Activated CD4-positive, alpha-beta T cell treated with anti-CD3 and anti-CD28 coated beads, Interleukin-2, Interleukin-6, amounts not matched to agents 100 ng/mL and 50 ng/mL, durations not matched to agents 16 hours and 8 hours (primary cell): ENCODE results near the gene LILRA5.
"Not testable (repeated sequence)": the region's sequence is repeated elsewhere in the genome, so short reads cannot be mapped to it uniquely, and the experiment has no call there.

ENCODE experiments used
- DNase-seq: peaks from one replicate; pipeline ENCODE4 v3.0.0-alpha.2; 2020

The LILRA5 gene

DNA sequence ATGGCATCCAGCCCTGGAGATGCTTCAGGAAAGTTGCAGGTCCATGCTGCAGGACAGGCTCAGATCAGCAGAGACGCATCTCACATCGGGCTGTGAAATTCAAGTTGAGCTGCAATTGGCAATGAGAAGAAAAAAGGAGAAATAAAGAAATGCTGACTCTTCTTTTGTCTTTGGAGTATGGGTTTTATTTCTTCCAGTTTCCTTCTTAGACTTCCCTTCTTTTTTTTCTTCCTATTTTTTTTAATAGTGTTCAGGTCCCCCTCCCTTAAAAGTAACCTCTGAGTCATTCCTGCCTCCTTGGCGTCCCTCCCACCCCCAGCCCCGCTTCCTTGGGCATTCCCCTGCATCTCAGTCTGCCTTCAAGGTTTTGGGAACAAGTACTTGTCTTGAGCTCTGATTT is 41.4 kb downstream of the LILRA5 start:
- not testable (repeated sequence) for DNase-seq

DNA sequence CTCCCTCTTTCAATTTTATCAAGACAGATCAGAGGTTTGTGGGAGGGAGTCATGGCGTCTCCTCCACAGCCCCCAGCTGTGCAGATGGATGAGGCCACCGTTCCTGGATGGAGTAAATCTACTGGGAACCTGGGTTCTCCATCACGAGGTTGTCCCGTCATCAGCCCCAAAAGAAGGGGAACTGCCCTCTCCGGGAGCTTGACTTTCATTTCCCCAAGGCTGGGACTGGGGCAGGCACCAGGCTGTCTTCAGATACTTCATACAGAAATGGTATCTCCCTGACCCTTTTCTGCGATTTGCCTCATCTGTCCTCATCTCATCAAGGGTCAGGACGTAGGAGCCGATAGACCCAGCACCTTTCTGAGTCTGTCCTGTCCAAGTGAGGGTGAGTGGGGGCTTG is 41.9 kb downstream of the LILRA5 start:
- no peak for DNase-seq

DNA sequence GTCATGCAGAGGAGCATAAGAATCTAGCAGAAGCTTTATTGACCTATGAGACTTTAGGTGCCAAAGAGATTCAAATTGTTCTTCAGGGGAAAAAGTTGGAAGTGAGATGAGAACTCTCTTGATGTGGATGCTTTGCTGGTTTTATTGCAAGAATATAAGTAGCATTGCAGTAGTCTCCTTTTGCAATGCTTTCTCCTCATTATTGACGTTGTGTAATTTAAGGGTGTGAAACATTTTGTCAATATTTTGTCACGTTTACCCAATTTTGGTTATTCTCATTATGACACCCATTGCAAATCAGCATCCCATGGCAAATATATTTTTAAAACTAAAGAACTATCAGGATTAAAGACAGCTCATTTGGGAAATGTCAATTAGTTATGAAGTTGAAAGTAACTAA is 44.0 kb downstream of the LILRA5 start:
- DNase-seq, result no peak

DNA sequence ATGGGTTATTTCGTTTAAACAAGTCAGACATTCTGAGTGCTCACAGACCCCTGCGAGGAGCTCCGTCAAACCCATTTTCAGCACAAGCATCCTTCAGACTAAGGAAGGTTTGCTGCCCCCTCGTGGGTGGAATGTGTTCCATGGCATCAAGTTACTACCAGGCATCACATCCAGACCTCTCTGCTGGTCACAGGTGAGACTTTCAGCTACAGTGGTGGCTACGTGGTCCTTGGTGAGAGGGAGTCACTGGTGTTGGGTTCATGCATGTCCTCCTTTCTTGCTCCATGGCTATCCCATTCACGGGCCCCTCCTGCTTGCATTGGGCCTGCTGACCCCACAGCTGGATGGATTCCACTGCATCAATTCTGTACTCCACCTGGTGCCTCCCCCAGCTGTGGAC is 46.8 kb downstream of the LILRA5 start:
- peak; percentile 75 for DNase-seq

DNA sequence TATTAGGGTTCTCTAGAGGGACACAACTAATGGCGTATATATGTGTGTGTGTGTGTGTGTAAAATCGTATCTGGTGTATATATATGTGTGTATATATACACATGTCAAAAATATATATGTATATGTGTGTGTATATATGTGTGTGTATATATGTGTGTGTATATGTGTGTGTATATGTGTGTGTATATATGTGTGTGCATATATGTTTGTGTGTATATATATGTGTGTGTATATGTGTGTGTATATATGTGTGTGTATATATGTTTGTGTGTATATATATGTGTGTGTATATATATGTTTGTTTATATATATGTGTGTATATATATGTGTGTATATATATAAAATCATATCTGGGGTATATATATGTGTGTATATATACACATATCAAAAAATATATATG is 50.5 kb downstream of the LILRA5 start:
- no peak for DNase-seq

DNA sequence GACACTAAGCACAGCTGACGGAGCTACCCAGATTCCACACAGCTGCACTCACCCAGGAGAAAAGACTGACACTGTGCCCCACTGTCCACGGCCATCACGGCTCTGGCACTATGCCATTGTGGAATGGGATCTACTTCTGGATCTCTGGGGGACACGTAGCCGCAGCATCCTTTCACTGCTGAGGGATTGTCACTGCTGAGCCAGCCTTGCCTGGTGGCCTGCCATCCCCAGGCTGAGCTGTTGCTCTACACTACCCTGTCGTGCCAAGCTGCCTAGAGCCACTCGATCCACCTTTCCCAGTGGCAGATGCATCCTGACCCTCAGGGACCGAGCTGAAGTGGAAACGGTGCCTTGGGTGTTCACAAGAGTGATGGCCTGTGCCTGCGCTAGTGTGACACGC is 50.9 kb downstream of the LILRA5 start:
- no peak for DNase-seq

DNA sequence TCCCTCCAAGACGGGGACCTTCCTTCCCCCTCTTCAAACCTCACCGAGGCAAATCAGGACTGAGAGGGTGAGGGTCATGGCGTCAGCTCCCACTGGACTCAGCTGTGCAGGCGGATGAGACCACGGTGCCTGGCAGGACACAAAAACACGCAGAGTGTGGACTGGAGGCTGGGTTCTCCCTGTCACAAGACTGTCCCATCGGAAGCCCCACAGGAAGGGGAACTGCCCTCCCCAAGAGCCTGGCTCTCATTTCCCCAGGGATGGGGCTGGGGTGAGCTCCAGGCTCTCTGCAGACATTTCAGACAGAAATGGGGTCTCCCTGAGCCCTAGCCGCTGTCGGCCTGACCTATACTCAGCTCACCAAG is 55.9 kb downstream of the LILRA5 start, which contains the start of gene LILRB5:
LILRB5 (minus strand) TSS at position 158 of the 365 bp plus-strand sequence; CDS start at position 78, 80 bp downstream.
- no peak for DNase-seq
